HAP-1 (cell line): ENCODE data around the gene CTAG2.
"Not testable (repeated sequence)": the region's sequence is repeated elsewhere in the genome, so short reads cannot be mapped to it uniquely, and the experiment has no call there.

Source experiments
- DNase-seq, 2 experiments: peaks; one replicate each; pipeline ENCODE4 v3.0.0-alpha.2; 2016 to 2020; ENCODE audit warnings: low spot score in 2 of 2
- H3K27me3 ChIP-seq: fragments of 250-450 bp; sonication (Bioruptor Pico); 2 replicates; pipeline ENCODE4 v1.5.1; 2020; ENCODE audit warnings: low read depth, mild to moderate bottlenecking, moderate library complexity
- H3K36me3 ChIP-seq: fragments of 250-450 bp; sonication (Bioruptor Pico); replicated peaks from 2 replicates; pipeline ENCODE4 v1.5.1; 2020; ENCODE audit warnings: mild to moderate bottlenecking
- H3K4me1 ChIP-seq: fragments of 250-450 bp; sonication (Bioruptor Pico); 2 replicates; pipeline ENCODE4 v1.5.1; 2020; ENCODE audit warnings: mild to moderate bottlenecking
- H3K4me3 ChIP-seq: fragments of 250-450 bp; sonication (Bioruptor Pico); 2 replicates; pipeline ENCODE4 v1.5.1; 2020; ENCODE audit warnings: mild to moderate bottlenecking, moderate library complexity
- H3K9me3 ChIP-seq: fragments of 250-450 bp; sonication (Bioruptor Pico); 2 replicates; pipeline ENCODE4 v1.5.1; 2020; ENCODE audit warnings: mild to moderate bottlenecking, moderate library complexity
- in situ Hi-C: fragments of 300-500 bp; cut with MboI; formaldehyde crosslinking; loops from 3 replicates; pipeline ENCODE4 v1.14.3; 2020; ENCODE audit warnings: low sequenced_read_pairs, inconsistent platforms, mixed read lengths

The CTAG2 gene

DNA sequence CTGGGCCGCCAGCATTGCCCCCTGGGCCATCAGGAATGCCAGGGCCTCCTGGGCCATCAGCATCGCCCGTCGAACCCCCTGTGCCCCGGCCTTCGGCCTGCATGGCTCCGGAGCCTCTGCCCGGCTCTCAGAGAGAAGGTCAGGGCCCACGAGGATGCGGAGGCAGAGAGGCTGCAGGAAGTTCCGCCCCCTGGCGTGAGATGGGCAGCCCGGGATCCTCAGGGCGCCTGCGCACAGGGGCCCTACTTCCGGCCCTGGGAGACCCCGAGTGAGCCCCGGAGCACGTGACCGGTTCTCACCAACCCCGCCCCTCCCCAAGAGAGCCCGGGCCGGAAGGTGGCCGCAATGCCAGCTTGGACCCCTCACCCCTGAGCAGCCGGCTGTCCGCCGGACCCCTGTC lies at the start of gene CTAG2:
Gene CTAG2 (minus strand): TSS at position 167 of the 400 bp plus-strand sequence. CDS start 64 bp downstream, at position 103.
- H3K27me3 ChIP-seq, in situ Hi-C loops, H3K4me1 ChIP-seq, H3K4me3 ChIP-seq, H3K9me3 ChIP-seq, H3K36me3 ChIP-seq, DNase-seq: not testable (repeated sequence)

DNA sequence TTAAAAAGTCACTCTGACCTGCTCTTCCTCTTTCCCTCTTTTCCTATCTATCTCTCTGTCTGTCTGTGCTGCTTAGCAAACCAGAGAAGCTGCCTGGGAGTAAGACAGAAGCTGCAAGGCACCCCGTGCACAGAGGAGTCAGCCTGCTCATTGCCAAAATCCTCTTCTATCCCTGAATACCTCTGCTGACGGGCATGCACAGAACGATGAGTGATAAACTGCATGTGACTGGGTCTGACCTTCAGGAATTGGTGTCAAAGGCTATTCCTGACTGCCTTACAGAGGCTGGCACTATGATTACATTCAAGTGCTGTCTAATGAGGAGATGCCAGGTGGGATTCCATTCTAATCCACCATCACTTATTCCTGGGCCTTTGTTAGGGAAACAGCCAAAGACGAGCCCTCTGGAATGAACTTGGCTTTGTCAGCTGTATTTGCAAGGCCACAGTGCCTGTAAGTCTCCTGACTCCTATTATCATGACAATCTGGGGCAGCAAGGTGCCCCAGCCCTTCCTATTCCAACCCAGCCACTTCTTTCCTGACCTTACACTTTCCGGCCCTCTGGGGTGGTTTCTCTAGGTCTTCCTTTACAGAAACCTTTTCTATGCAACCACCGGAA lies 45.4 kb upstream of the CTAG2 start:
- in situ Hi-C loops: no loop called here
- Histone ChIP-seq H3K27me3 (no peaks in the 10 kb centered on the region), H3K4me1 (no peaks in the 10 kb centered on the region), H3K36me3 (no peaks in the 10 kb centered on the region), H3K4me3 (no peak overlapping the region), H3K9me3 (no peaks in the 10 kb centered on the region)
- no peak for DNase-seq

DNA sequence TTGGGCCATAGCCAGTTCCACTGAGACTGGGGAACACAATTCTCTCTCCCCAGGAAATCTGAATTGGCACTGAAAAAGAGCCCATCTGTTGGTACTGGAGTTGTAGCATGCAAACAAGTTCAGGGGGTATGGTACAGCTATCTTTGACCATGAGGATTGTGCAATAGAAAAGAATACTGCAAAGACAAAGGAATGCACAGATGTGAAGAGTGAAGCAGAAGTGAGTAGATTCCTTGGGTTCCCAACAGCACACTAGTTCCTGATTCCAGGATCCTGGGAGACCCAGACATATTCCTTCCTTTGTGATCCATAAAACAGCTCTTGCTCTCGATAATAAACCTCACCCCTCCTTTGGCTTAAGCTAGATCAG lies 43.3 kb upstream of the CTAG2 start:
- Histone ChIP-seq H3K4me3 (no peak overlapping the region), H3K4me1 (no peaks in the 10 kb centered on the region), H3K36me3 (no peaks in the 10 kb centered on the region), H3K27me3 (no peaks in the 10 kb centered on the region), H3K9me3 (no peaks in the 10 kb centered on the region)
- in situ Hi-C loops: no loop called here
- no peak for DNase-seq

DNA sequence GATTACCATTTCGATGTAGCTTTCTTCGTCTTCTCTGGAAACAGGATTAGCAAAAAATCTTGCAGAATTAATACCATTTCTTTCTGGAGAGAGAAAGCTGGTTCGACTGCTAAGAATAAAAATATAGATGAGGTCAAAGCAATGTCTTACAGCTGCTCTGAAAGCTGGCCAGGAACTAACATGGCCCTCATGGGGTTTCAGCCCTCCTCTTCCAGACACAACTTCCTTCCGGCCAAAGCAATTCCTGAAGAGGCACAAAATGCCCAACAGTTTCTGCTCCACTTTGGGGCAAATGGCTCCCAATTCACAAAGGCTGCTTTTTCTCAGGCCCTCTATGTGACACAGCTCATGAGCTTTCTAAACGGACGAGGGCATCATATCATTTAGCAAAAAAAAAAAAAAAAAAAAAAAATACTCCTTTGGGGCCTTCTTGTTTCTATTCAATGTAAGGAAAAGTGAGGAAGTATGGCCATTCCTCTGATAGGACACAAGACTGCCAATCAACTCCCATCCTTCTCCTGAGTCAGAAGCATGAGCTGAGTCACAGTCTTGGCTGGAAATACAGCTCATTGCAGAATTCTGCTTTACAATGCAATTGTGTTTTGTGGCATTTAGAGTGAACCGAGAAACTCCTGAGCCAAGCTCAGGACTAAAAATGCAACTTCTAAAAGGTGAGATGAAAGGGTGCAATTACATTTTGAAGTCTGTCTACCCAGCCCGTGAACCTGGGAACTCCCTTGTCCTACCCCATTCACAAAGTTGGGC lies 42.7 kb upstream of the CTAG2 start:
- DNase-seq: no peak
- Histone ChIP-seq H3K27me3 (no peaks in the 10 kb centered on the region), H3K4me1 (no peaks in the 10 kb centered on the region), H3K4me3 (no peak overlapping the region), H3K9me3 (no peaks in the 10 kb centered on the region), H3K36me3 (no peaks in the 10 kb centered on the region)
- in situ Hi-C loops: no loop called here

DNA sequence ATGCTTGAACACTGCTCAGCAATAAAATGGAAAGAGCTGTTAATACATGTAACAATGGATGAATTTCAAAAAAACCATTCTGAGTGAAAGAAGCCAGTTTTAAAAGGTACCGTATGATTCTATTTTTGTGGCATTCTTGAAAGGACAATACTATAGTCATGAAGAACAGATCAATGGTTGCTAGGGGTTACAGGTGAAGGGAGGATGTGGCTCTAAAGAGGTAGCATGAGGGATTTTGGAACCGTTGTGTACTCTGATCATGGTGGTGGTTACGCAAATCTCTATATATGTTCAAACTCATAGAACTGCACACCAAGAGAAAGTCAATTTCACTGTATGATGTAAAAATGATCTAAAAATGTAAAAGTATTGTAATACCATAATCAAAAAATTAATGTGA lies 40.0 kb upstream of the CTAG2 start:
- Histone ChIP-seq H3K9me3 (no peaks in the 10 kb centered on the region), H3K27me3 (no peaks in the 10 kb centered on the region), H3K36me3 (no peaks in the 10 kb centered on the region), H3K4me1 (no peaks in the 10 kb centered on the region), H3K4me3 (no peak overlapping the region)
- no peak for DNase-seq
- in situ Hi-C loops: no loop called here

DNA sequence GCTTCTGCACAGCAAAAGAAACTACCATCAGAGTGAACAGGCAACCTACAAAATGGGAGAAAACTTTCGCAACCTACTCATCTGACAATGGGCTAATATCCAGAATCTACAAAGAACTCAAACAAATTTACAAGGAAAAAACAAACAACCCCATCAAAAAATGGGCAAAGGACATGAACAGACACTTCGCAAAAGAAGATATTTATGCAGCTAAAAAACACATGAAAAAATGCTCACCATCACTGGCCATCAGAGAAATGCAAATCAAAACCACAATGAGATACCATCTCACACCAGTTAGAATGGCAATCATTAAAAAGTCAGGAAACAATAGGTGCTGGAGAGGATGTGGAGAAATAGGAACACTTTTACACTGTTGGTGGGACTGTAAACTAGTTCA lies 37.1 kb upstream of the CTAG2 start:
- H3K4me1 ChIP-seq, H3K36me3 ChIP-seq, DNase-seq, H3K4me3 ChIP-seq, H3K27me3 ChIP-seq, H3K9me3 ChIP-seq, in situ Hi-C loops: not testable (repeated sequence)

DNA sequence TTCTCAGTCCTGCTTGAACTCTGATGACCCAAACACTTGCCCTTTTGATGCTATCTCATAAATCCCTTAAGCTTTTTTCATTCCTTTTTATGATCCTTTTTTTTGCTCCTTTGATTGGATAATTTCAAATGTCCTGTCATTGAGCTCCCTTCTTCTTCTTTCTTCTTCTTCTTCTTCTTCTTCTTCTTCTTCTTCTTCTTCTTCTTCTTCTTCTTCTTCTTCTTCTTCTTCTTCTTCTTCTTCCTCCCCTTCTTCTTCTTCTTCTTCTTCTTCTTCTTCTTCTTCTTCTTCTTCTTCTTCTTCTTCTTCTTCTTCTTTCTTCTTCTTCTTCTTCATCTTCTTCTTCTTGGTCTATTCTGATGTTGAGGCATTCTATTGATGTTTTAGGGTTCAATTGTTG lies 18.7 kb upstream of the CTAG2 start:
- H3K27me3 ChIP-seq, H3K9me3 ChIP-seq, in situ Hi-C loops, H3K4me3 ChIP-seq, H3K4me1 ChIP-seq, DNase-seq, H3K36me3 ChIP-seq: not testable (repeated sequence)

DNA sequence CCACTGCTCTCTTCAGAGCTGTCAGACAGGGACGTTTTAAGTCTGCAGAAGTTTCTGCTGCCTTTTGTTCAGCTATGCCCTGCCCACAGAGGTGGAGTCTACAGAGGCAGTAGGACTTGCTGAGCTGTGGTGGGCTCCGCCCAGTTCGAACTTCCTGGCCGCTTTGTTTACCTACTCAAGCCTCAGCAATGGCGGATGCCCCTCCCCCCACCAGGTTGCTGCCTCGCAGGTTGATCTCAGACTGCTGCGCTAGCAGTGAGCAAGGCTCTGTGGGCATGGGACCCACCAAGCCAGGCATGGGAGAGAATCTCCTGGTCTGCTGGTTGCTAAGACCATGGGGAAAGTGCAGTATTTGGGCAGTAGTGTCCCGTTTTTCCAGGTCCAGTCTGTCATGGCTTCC lies 17.5 kb upstream of the CTAG2 start:
- H3K27me3 ChIP-seq, H3K9me3 ChIP-seq, H3K36me3 ChIP-seq, H3K4me1 ChIP-seq, H3K4me3 ChIP-seq, in situ Hi-C loops, DNase-seq: not testable (repeated sequence)

DNA sequence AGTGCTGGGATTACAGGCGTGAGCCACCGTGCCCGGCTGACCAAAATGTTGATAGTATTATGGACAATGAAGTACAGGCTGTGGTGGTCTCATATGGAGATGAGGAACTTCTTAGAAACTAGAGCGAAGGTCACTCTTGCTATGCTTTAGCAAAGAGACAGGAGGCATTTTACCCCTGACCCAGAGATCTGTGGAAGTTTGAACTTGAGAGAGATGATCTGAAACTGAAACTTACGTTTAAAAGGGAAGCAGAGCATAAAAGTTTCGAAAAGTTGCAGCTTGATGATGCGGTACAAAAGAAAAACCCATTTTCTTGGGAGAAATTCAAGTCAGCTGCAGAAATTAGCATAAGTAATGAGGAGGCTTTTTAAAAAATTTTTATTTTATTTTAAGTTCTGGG lies 8.5 kb upstream of the CTAG2 start:
- no peak for DNase-seq
- no peak overlapping the region for H3K4me3 ChIP-seq
- no peaks in the 10 kb centered on the region for H3K36me3 ChIP-seq
- peaks cover 5% of the 10 kb centered on the region; the same call in 1 of the 2 replicates for H3K27me3 ChIP-seq
- in situ Hi-C loops: no loop called here
- no peaks in the 10 kb centered on the region for H3K9me3 ChIP-seq
- H3K4me1 ChIP-seq: no peaks in the 10 kb centered on the region

DNA sequence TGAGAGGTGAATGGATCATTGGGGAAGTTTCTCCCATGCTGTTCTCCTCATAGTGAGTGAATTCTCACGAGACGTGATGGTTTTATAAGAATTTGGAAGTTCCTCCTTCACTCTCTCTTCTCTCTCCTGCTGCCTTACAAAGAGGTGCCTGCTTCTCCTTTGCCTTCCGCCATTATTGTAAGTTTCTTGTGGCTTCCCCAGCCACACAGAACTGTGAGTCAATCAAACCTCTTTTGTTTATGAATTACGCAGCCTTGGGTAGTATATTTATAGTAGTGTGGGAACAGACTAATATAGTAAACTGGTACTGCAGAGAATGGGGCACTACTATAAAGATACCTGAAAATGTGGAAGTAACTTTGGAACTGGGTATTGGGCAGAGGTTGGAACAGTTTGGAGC lies 7.8 kb upstream of the CTAG2 start:
- Histone ChIP-seq H3K27me3 (peaks cover 5% of the 10 kb centered on the region; the same call in 1 of the 2 replicates), H3K36me3 (no peaks in the 10 kb centered on the region), H3K9me3 (no peaks in the 10 kb centered on the region), H3K4me1 (no peaks in the 10 kb centered on the region), H3K4me3 (no peak overlapping the region)
- in situ Hi-C loops: no loop called here
- DNase-seq: no peak

DNA sequence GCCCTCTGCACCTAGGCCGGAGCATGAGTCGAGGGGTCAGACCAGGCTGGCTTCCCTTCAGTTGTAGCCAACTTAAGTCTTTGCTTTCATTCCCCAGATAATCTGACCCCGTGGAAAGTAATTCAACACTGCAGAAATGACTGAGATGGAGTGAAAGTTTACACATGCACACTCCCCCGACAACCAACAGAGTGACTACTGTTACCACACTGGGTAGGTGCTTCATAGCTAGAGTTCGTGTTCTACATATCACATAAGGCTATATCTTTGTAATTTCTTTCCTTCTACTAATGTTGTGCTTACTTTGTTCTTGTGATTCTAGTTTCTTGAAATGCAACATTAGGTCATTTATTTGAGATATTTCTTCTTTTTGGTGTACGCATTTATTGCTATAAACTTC lies 7.2 kb upstream of the CTAG2 start:
- H3K4me1 ChIP-seq: no peaks in the 10 kb centered on the region
- no peak for DNase-seq
- no peaks in the 10 kb centered on the region for H3K9me3 ChIP-seq
- H3K27me3 ChIP-seq: peaks cover 5% of the 10 kb centered on the region; the same call in 1 of the 2 replicates
- H3K36me3 ChIP-seq: no peaks in the 10 kb centered on the region
- in situ Hi-C loops: no loop called here
- H3K4me3 ChIP-seq: no peak overlapping the region

DNA sequence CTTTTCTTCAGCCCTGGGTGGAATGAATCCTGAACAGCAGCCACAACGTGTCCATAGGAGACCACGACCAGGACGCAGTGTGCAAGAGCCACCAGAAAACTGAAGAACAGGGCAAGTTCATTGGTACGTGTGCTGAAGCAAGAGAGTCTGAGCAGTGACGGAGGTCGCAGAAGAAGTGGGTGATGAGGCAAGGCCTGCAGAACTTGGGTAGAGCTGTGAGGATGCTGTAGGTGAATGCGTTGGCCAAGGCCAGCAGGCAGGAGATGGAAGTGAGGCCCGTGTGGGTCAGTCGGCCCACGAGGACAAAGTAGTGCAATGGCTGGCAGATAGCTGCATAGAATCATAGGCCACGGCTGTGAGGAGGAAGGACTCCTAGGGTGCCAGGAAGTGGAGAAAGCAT lies 5.6 kb upstream of the CTAG2 start:
- in situ Hi-C loops: no loop called here
- Histone ChIP-seq H3K4me1 (no peaks in the 10 kb centered on the region), H3K27me3 (peaks cover 5% of the 10 kb centered on the region; the same call in 1 of the 2 replicates), H3K4me3 (no peak overlapping the region), H3K36me3 (no peaks in the 10 kb centered on the region), H3K9me3 (no peaks in the 10 kb centered on the region)
- DNase-seq: no peak

DNA sequence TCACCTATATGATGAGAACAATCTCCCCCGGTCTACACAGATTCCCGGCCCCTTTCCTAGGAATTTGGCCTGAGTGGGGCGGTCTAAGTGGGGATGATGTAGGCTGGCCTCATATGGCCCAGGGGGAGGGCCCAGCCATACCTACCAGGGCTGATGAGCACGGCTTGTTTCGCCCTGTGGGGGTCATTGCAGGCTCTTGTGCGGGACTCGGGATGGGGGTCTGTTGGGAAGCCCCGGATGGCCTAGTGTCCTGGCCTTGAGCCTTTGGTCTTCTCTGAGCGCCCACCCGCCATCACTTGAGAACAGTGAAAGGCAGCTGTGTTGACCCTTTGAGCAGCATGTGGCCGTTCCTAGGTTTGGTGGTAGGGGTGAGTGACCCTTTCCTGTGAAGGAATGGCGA lies 4.8 kb upstream of the CTAG2 start:
- H3K27me3 ChIP-seq: no peaks in the 10 kb centered on the region
- no peaks in the 10 kb centered on the region for H3K9me3 ChIP-seq
- DNase-seq: no peak
- H3K4me3 ChIP-seq: no peak overlapping the region
- no peaks in the 10 kb centered on the region for H3K4me1 ChIP-seq
- no peaks in the 10 kb centered on the region for H3K36me3 ChIP-seq
- in situ Hi-C loops: no loop called here

DNA sequence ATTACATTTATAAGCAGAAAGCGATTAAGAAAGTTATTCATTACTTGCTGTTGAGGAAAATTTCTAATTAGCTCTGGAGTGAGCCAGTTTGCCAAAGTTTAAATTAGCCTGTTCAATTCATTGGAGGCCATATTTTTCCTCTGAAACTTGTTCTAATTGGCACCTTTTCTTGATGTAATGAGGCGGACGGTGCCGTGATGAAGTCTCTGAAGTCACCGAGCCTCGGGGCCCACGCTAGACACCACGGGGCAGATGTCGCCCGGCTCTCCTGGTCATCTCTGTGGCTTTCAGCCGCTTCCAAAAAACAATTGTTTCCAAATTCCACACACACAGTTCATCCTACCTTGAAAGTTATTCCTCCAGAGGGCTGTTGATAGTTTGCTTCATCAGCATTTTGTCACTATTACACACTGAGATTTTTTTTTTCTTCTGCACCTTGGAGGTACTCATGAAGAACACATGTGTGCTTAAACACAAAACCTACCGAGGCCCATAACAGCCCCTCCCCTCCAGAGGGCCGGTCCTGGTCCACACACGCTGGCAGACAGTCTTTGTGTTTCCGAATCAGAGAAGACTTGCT lies 3.9 kb upstream of the CTAG2 start:
- Histone ChIP-seq H3K9me3 (no peaks in the 10 kb centered on the region), H3K4me3 (no peak overlapping the region), H3K4me1 (no peaks in the 10 kb centered on the region), H3K36me3 (no peaks in the 10 kb centered on the region), H3K27me3 (no peaks in the 10 kb centered on the region)
- no peak for DNase-seq
- in situ Hi-C loops: no loop called here
